Chondrocyte (in vitro differentiated cells): Measurements from ENCODE around the gene CTNNA1. TPM values are rescaled to one million over a fixed set of nuclear protein-coding genes. Genes with fewer than 3 reads are reported as not detected.
"Not testable (repeated sequence)": the region's sequence is repeated elsewhere in the genome, so short reads cannot be mapped to it uniquely, and the experiment has no call there.

Source experiments
- DNase-seq: peaks from one replicate; pipeline ENCODE4 v3.0.0; 2021; ENCODE audit warnings: mixed read lengths, low spot score
- H3K27ac Mint-ChIP-seq: one replicate; pipeline ENCODE4 v1.8.0; 2021; ENCODE audit warnings: mild to moderate bottlenecking, moderate library complexity, mixed read lengths; ENCODE audit not compliant: unreplicated experiment
- H3K27me3 Mint-ChIP-seq: 2 replicates; pipeline ENCODE4 v1.8.0; 2021; ENCODE audit warnings: low read depth, mixed read lengths
- H3K36me3 Mint-ChIP-seq: 2 replicates; pipeline ENCODE4 v1.8.0; 2021; ENCODE audit warnings: low read depth, mixed read lengths
- H3K4me1 Mint-ChIP-seq: 2 replicates; pipeline ENCODE4 v1.8.0; 2021; ENCODE audit warnings: low read depth, mild to moderate bottlenecking, mixed read lengths
- H3K4me3 Mint-ChIP-seq: one replicate; pipeline ENCODE4 v1.8.0; 2021; ENCODE audit warnings: mild to moderate bottlenecking, moderate library complexity, mixed read lengths; ENCODE audit not compliant: unreplicated experiment
- H3K9me3 Mint-ChIP-seq: 2 replicates; pipeline ENCODE4 v1.8.0; 2021; ENCODE audit warnings: low read depth, mixed read lengths
- total RNA-seq: library from RNA; stranded (reverse); gene quantifications from 3 replicates; pipeline ENCODE4 v1.2.1, GENCODE V29; 2021
- TF ChIP-seq, protein P1 (sequence below): fragments of 200-600 bp; sonication (generic); IDR thresholded peaks from 2 replicates; pipeline ENCODE4 v1.5.0; 2021; ENCODE audit warnings: antibody characterized with exemption, mild to moderate bottlenecking, moderate library complexity

The CTNNA1 gene
- total RNA-seq, 1 donor from 2014 or later: 397 TPM

DNA sequence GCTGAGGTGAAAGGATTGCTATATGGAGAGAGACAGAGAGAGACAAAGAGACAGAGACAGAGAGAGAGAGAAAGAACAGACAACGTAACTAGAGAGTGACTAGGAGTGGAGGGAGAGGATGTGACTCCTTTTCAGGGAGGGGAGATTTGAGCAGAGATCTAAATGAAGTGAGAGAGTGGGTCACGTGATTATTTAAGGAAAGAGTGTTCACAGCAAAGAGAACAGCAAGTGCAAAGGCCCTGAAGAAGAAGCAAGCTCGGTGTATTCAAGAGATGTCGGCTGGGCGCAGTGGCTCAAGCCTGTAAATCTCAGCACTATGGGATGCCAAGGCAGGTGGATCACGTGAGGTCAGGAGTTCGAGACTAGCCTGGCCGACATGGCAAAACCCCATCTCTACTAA lies 40.9 kb upstream of the CTNNA1 start:
- H3K9me3 Mint-ChIP-seq: no peaks in the 10 kb centered on the region
- peaks cover 2% of the 10 kb centered on the region for H3K27me3 Mint-ChIP-seq
- TF ChIP-seq, protein P1, sequence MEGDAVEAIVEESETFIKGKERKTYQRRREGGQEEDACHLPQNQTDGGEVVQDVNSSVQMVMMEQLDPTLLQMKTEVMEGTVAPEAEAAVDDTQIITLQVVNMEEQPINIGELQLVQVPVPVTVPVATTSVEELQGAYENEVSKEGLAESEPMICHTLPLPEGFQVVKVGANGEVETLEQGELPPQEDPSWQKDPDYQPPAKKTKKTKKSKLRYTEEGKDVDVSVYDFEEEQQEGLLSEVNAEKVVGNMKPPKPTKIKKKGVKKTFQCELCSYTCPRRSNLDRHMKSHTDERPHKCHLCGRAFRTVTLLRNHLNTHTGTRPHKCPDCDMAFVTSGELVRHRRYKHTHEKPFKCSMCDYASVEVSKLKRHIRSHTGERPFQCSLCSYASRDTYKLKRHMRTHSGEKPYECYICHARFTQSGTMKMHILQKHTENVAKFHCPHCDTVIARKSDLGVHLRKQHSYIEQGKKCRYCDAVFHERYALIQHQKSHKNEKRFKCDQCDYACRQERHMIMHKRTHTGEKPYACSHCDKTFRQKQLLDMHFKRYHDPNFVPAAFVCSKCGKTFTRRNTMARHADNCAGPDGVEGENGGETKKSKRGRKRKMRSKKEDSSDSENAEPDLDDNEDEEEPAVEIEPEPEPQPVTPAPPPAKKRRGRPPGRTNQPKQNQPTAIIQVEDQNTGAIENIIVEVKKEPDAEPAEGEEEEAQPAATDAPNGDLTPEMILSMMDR: no peak
- no peak for DNase-seq
- H3K36me3 Mint-ChIP-seq: no peaks in the 10 kb centered on the region
- H3K27ac Mint-ChIP-seq: no peak overlapping the region
- H3K4me3 Mint-ChIP-seq: no peak overlapping the region
- peaks cover 7% of the 10 kb centered on the region for H3K4me1 Mint-ChIP-seq

DNA sequence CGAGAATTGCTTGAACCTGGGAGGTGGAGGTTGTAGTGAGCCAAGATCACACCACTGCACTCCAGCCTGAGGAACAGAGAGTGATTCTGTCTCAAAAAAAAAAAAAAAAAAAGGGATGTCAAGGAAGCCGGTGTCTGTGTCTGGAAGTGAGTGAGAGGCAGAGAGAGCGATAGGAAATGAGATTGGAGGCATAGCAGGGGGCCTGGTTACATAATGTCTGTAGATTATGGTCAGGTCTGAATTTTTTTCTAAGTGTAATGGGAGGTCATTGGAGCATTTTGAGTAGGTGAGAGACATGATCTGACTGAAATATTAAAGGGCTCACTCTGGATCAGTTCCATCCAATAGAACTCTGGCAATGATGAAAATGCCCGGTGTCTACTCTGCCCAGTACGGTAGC lies 40.4 kb upstream of the CTNNA1 start:
- Mint-ChIP-seq H3K36me3 (no peaks in the 10 kb centered on the region), H3K27ac (no peak overlapping the region), H3K4me3 (no peak overlapping the region), H3K9me3 (no peaks in the 10 kb centered on the region), H3K4me1 (peaks cover 6% of the 10 kb centered on the region), H3K27me3 (peaks cover 2% of the 10 kb centered on the region)
- TF ChIP-seq, protein P1: no peak
- no peak for DNase-seq

GRCh38 chr5:138713247-138713646 lies 40.0 kb upstream of the CTNNA1 start:
- H3K36me3 Mint-ChIP-seq: no peaks in the 10 kb centered on the region

GRCh38 chr5:138714694-138715093 lies 38.5 kb upstream of the CTNNA1 start:
- Mint-ChIP-seq H3K27ac (no peak overlapping the region), H3K4me3 (no peak overlapping the region), H3K27me3 (peaks cover 2% of the 10 kb centered on the region), H3K4me1 (peaks cover 6% of the 10 kb centered on the region), H3K36me3 (no peaks in the 10 kb centered on the region), H3K9me3 (no peaks in the 10 kb centered on the region)
- TF ChIP-seq, protein P1: no peak
- no peak for DNase-seq

More at GRCh38 chr5:138713247-138713646, 40.0 kb upstream of the CTNNA1 start:
- Mint-ChIP-seq H3K27ac (no peak overlapping the region), H3K27me3 (peaks cover 2% of the 10 kb centered on the region), H3K4me3 (no peak overlapping the region), H3K9me3 (no peaks in the 10 kb centered on the region), H3K4me1 (peaks cover 6% of the 10 kb centered on the region)
- TF ChIP-seq, protein P1: no peak
- DNase-seq: no peak

GRCh38 chr5:138715931-138716432 lies 37.2 kb upstream of the CTNNA1 start:
- H3K4me3 Mint-ChIP-seq, H3K4me1 Mint-ChIP-seq, H3K27ac Mint-ChIP-seq, H3K36me3 Mint-ChIP-seq, H3K9me3 Mint-ChIP-seq, DNase-seq, H3K27me3 Mint-ChIP-seq: not testable (repeated sequence)

DNA sequence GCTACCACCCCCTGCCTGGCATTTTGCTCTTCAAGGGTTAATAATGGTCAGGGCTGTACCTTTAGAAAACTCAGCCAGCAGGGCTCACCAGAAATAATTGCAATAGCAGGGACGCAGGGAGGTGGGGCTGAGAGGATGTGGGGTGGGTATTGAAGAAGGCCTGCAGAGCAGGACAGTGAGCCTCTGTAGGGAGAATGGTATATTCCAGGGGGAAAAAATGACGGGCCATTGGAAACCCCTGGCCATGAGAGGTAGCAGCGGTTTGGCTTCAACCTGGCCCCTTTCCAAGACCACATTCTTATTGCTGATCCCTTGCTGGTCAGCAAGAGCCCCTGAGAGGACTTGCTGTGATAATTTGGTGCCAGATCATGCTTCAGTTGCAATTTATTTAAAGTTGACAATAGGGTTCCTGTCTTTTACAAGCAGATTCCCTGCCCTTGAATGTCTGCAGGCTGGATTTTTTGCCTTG lies 36.7 kb upstream of the CTNNA1 start:
- TF ChIP-seq, protein P1: no peak
- no peak for DNase-seq
- H3K36me3 Mint-ChIP-seq: no peaks in the 10 kb centered on the region

More for the DNA sequence above, 36.7 kb upstream of the CTNNA1 start:
- Mint-ChIP-seq H3K27me3 (peaks cover 2% of the 10 kb centered on the region), H3K27ac (no peak overlapping the region), H3K4me3 (no peak overlapping the region), H3K9me3 (no peaks in the 10 kb centered on the region), H3K4me1 (peaks cover 6% of the 10 kb centered on the region)
